GM12878 (cell line): Measurements from ENCODE around the gene POU3F3.

Source experiments
- NFIC ChIP-seq: IDR thresholded peaks from 2 replicates; pipeline ENCODE4 v1.6.1; 2012; ENCODE audit warnings: low read depth, mild to moderate bottlenecking, inconsistent platforms, low read length, moderate library complexity
- SMC3 ChIP-seq: IDR thresholded peaks from 2 replicates; pipeline ENCODE4 v1.6.1; 2011; ENCODE audit warnings: low read length, improper control_type of control experiment, borderline replicate concordance
- TF ChIP-seq, protein P1 (sequence below), 3 experiments: IDR thresholded peaks in 2 of 3; conservative IDR thresholded peaks in 1 of 3; 2 replicates each; pipeline ENCODE4 v1.5.1; 2011; ENCODE audit warnings: low read depth in 3 of 3, low read length in 3 of 3, mild to moderate bottlenecking in 3 of 3, control low read depth in 2 of 3, moderate library complexity in 2 of 3, inconsistent platforms in 1 of 3, mixed read lengths in 1 of 3; ENCODE audit not compliant: control insufficient read depth in 2 of 3, insufficient read depth in 1 of 3; ENCODE audit errors: extremely low read depth in 1 of 3

DNA sequence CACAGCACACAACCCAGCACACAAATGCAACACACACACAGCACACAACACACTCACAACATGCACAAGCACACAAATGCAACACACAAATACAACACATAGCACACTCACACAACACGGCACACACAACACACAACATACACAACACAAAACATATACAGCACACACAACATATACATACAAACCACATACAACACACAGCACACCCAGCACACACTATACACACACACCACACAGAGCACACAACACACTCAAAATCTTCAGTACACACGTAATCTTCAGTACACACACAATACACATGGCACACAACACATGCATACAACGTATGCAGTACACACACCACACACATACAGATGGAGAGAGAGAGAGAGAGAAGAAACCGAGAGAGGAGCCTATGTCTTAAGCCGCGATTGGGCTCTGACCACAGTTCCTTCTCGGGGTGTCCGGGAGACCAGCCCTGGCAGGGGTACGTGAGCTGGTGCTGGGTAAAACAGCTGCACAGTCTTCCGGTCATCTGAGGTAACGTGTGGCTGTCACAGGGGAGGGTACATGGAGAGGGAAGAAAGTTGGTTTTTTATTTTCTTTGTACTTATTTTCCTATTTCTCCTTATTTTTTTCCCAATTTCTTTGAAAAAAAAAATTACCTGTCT, 25.1 kb downstream of the POU3F3 start:
- TF ChIP-seq SMC3 (no peak), NFIC (no peak)
- TF ChIP-seq, protein P1, sequence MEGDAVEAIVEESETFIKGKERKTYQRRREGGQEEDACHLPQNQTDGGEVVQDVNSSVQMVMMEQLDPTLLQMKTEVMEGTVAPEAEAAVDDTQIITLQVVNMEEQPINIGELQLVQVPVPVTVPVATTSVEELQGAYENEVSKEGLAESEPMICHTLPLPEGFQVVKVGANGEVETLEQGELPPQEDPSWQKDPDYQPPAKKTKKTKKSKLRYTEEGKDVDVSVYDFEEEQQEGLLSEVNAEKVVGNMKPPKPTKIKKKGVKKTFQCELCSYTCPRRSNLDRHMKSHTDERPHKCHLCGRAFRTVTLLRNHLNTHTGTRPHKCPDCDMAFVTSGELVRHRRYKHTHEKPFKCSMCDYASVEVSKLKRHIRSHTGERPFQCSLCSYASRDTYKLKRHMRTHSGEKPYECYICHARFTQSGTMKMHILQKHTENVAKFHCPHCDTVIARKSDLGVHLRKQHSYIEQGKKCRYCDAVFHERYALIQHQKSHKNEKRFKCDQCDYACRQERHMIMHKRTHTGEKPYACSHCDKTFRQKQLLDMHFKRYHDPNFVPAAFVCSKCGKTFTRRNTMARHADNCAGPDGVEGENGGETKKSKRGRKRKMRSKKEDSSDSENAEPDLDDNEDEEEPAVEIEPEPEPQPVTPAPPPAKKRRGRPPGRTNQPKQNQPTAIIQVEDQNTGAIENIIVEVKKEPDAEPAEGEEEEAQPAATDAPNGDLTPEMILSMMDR (IDR thresholded peaks at IDR 0.05 in 2 of 3, conservative IDR thresholded peaks at IDR 0.05 in 1 of 3; ENCODE audit: control insufficient read depth in 2 of 3, extremely low read depth in 1 of 3, insufficient read depth in 1 of 3, low read depth in 3 of 3, low read length in 3 of 3): no peak
